HG02981 (cell line): ENCODE results near the gene ITGB6.

ENCODE experiments used
- ATAC-seq: cut with Tn5 transposase; IDR thresholded peaks from one replicate; pipeline ENCODE4 v1.9.1; 2021; ENCODE audit warnings: mild to moderate bottlenecking, moderate library complexity; ENCODE audit not compliant: unreplicated experiment

Gene ITGB6

DNA sequence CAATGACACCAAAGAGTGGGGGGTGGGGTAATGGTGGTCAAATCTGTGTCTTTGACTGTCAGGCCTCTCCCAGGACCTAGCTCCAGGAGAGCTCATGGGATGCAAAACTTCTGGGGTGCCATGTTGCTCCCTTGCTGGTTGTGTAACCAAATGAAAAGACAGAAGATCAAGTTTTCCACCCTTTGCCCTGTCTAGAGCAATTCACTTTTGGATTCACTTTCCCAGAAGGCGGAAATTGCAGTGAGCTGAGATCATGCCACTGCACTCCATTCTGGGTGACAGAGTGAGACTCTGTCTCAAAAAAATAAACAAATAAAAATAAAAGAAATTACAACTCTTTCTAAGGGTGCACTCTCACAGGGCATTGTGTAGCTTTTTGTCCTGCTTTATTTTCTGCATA lies 102.7 kb downstream of the ITGB6 start:
- no peak for ATAC-seq

DNA sequence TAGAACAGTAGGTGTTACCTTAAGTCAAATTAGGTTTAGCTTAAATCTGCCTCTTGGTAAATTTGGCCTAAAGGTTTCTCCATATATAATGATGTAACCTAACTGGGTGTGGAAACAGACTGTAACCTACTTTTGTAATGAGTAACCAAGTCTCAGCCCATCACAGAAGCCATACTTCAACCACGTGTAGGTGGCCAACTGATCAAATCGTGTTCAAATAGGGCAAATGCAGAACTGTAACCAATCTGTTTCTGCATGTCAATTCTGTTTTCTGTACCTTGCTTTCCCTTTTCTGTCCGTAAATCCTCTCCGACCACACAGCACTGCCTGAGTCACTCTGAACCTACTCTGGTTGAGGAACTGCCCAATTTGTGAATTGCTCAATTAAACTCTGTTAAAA lies 103.7 kb downstream of the ITGB6 start:
- peak; percentile 68 for ATAC-seq

DNA sequence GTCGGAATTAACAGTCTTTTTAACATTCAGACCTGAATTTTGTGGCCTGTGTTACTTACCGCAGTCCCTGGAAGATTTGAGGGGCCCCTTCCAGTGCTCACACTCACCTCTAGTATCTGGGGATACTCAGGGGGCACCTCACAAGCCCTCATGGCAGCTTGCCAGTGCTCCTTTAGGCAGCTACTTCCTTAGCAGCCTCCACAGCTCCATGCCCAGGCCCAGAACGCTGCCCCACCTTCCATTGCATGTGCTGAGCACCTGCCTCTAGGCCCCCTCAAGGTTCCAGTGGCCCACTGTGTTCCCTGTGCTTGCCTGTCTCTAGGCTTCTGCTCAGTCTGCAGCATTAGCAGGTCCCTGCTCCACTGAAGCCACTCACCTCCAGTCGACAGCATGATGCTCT lies 107.6 kb downstream of the ITGB6 start:
- ATAC-seq = no peak

DNA sequence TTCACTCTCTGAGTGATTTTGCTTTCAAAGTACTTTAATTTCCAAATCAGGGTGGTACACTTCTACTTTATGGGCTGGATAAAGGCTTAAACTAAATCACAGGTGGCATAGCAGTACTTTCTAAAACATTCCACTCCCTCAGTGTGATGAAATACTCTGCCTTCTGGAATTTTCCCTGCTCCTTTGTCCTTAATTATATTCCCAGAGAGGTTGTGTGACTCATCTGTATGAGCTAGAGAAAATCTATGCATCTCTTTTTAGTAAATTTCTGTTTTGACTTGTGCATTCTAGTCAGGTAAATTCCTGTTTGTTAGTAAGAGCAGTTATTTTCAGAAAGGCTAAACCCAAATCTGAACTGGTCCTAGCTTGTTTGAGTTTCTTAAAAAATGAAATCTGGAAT lies 108.7 kb downstream of the ITGB6 start:
- ATAC-seq = no peak

DNA sequence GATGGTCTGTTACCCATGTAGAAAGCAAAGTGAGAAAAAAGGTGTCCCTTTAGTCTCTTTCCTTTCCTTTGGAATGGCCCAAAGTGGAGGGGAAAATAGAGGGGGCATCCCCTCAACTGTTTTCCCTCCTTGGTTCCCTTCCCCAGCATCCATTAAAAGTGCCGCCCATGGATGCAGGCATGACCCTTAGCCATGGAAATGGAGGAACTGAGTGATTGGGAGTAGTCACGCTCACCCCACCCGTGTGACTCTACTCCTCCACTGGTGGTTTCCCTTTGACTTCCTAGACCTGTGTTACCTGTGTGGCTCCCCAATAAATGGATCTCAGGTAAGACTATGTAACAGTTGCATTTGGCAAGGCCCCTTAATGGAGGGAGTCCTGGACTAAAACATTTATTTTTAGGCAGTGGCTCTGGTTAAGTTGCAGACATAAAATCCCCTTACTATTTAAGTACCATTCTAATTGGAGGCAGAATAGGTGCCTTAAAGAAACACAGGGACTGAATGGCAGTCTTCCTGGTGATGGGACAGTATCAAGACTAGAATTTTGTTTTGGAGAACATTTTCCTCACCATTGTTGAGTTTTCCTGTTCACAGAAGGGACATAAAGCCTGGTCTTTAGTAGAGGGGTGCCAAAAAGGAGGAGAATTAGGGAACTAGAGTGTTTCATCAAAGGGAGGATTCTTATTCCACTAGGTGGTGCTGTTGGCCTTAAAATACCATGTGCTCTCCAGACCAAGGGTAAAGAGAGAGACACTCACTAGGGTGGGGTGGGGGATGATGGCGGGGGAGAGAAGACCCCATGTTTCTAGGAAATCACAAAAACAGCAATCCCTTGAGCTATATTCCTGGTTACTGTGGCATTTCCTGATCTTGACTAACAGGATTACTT lies 112.0 kb downstream of the ITGB6 start:
- no peak for ATAC-seq

DNA sequence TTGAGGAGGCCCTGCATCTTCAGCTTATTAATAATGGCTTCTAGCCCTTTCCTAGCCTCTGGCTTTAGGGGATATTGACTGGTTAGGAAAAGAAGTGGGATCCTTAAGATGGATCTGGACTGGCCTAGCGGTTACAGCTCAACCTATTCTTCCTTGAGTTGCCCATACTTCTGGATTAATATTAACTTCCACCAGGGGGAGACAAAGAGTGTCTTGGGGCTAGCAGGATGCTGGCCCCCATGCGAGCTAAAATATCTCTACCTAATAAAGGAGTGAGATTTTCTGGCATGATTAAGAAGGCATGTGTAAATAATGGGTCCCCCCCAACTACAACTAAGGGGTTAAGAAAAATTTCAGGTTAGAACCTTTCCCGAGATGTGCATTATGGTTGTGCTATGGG lies 114.4 kb downstream of the ITGB6 start:
- no peak for ATAC-seq

DNA sequence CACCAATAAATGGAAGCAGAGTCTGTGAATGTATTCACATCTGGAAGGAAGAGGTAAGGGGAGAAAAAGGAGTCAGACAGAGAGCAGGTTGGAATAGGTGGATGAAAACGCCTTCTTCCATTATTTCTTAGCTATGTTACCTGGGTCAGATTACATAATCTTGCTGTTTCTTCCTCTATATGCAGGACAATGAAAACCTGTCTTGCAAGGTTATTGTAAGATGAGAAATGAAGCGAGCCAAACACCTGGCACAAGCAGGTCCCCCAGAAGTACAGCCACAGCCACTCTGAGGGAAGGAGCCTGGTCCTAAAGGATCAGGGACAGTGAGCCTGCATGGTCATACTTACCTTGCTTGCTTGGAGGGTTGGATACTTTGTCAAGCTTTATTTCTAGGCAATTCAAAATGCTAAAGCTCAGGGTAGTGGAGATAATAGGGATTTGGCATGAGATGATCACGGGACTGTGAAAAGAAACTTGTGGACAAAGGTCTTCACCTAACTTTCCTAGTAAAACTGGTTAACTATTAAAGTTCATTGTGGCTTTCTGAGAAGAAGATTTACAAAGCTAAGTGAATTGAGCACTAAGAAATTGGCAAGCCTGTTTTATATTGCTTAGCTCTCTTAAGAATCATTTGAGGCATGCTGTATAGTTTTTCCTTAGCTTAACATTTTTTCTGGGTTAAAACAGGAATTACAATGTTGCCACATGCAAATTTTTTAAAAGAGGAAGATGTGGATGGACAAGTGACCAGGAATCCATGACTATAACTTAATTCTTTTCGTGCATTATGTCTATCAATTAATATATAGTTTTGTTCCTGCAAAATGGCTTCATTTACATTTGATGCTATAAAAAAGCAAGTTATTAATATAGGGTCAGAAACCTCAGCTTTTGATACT lies 121.9 kb downstream of the ITGB6 start:
- no peak for ATAC-seq

DNA sequence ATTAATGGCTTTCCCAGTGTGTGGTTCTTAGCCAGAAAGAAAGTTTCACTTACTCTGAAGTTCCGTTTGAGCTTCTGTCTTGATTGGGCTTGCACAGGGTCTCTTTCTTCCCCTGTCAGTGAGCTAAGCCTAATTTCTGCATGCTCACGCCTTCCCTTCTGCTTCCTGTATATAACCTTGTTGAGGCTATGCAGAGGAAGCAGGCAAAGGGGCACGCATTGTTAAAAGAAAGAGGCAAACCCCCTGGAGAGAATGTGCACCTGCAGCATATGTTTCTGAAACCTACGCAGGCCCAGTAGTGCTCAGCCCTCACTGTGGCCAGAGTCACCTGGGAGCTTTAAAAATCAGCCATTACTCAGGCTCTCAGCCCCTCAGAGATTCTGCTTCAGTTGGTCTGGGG lies 123.2 kb downstream of the ITGB6 start:
- no peak for ATAC-seq

DNA sequence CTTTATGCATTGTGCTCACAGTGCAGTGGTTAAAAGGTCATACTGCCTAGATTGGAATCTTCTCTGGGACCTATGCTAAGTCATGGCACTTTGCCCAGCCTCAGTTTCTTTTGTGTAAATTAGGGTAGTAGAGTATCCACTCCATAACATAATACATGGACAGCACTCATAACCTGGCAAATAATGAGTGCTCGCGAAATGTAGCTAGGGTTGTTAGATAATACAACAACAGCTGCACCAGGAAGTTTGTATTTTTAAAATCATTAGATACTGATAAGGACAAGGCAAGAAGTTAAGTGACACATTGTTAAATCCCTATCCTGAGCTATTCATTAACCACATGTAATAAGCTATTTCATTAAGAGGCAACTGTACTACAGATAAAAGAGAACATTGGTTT lies 123.8 kb downstream of the ITGB6 start:
- ATAC-seq = no peak

DNA sequence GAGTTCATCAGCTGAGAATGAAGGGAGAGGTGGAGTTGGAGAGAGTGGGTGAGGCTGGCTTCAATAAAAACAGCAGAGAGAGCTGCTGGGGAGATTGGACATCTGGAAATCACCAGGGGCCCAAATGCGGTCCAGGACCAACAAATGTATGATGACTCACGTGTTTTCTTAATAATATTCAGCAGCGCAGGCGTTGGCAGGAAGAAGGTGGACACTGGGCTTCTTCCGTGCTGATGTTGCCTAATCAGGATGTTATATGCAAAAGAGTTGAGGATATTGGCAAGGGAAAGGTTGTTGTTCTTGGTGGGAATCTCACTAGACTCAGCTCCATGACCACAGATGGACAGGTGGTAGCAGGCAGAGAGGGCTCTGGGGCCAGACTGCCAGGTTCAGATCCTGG lies 124.9 kb downstream of the ITGB6 start:
- ATAC-seq = no peak

DNA sequence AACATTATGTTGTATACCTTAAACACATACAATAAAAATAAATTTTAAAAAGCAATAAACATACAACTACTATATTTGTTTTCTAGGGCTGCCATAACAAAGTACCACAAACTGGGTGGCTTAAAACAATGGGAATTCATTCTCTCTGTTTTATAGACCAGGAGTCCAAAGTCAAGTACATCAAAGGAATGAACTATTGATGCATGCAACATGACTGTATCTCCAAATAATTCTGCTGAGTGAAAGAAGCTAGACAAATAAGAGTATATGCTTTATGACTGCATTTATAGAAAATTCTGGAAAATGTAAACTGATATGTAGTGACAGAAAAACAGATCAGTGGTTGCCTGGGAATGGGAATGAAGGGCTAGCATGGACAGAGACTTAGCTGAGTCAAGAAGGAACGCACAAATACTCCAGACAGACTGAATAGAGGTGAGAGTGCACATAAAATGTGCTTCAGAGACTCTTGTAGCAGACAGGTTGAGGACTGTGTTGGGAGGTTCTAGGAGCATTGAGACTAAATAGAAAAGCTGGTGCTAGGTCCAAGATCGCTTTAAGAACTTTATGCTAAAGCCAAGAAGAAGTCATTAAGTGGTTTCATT lies 126.7 kb downstream of the ITGB6 start:
- ATAC-seq = no peak

DNA sequence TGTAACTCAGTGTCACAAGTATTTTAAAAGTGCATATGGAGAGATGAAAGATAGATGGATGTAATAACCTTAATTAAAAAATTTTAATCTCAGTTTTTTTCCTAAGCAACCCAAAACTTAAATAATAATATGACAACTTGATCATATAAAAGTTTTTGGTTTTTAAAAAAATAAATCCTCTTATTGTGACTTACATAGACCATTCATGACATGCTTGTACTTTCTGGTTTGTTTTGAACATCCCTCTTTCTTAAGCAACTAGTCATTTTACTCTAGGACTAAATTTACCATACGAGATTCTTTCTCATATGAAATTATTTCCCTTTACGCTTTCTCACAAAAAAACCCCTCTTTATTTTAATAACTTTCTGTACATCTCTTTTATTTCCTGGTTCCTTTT lies 131.2 kb downstream of the ITGB6 start:
- no peak for ATAC-seq

DNA sequence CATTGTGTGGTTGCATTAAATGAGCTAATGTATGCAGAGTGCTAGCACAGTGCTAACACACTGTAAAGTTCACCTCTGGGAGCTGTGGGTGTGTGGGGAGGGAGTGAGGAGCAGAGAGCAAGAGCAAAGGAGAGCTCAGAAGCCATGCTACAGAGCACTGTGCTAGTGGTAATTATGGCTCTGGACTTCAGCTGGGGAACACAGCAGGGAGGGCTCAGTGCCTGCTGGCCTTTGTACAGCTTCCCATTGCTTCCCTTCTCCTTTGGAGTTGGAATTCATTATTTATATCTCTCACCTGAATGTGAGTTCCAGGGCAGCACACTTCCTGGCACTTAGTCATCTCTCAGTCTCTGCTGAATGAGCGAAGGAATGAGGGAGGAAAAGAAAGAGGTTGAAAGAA lies 135.2 kb downstream of the ITGB6 start:
- no peak for ATAC-seq

DNA sequence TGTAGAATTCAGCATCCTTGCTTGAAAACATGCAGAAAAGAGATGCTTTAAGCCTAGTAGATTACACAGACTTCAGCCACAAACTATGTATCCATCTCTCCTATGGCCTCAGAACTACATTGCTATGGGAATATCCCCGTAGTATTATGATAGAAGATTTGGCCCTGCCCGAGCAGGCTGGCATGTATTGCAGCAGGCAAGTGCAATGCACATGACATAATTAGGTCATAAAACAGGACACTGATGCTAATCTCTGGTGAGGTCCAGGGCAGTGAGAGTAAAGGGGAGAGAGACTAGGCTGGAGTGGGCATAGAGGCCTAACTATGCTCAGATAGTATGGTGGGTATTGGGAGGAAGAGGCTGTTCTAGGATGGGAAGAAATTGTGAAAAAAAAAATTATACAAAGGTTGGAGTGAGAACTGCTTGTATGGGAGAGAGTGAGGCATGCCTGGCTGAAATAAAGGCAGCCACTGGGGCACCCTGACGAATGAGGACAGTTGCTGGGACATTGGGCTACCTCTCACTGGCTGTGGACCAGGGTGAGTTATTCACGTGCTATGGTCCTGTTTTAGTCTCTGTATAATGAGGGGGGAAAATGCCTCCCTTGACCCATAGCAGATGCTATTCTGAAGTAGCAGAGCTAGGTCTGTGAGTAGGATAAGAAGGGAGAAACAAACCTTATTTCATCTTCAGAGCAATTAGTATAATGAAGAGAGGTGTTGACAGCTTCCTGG lies 136.0 kb downstream of the ITGB6 start:
- no peak for ATAC-seq

DNA sequence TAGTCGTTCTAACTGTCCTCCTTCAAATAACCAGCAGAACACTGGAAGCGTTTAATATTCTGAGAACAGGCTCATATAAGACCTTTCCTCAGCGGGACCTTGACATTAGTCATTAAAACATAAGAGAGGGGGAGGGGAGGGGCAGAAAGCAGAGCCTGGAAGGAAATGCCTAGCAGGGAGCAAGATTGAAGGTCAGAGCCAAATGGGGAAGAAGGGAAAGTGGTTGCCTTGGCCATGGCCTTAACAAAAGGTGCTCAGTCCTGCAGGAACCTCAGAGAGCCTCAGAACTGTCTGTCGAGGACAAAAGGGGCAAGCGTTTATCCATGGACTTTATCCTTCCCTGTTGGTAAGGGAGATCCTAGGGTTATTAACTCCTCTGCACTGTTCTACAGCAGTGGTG lies 136.8 kb downstream of the ITGB6 start:
- no peak for ATAC-seq

DNA sequence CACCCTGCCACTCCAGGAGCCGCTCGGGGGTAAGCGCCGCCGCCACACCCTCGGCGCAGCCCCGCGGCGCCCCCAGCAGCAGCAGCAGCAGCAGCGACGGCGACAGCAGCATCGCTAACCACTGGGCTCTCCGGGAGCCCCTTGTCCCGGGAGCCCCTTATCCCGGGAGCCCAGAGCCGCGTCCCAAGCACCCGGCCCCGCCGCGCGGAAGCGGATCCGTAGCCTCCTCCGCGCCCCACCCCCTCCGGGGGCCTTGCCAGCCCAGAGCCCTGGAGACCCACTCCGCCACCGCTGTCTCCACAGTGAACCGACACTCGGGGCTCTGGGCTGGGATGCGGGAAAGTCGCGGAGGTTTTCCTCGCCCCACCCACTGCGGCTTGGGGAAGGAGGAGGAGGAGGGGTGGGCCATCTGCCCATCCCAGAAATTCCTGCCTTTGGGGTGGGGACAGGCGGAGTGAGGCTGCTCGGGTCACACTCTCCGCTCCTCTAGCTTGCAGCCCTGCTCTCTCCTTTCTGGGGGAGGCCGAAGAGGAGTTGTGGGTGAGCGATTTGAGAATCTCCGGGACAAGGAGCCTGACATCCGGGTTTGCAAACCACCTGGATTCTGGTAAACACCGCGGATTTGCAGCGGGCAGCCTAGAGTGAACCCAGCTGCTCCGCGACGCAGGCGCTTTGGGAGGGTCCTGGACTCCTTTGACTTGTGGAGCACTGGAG lies 137.6 kb downstream of the ITGB6 start, which contains the start of gene PLA2R1:
PLA2R1 (minus strand) TSS at position 324 of the 714 bp plus-strand sequence; CDS start at position 112, 212 bp downstream.
- no peak for ATAC-seq

DNA sequence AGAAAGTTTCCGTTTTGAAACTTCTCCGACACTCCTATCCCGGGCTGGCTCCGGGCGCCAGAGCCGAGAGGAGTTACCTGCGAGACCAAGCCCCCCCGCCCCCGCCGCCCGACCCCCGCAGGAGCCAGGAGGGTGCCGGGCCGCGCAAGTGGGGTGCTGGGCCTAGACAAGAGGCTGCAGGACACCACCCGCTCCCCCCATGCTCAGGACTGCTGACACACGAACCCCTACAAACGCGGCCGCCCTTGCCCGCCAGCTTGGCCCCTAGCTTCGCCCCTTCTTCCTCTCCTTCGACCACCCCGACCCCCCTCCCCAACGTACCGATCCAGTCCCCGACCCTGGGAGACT lies 138.2 kb downstream of the ITGB6 start:
- no peak for ATAC-seq

DNA sequence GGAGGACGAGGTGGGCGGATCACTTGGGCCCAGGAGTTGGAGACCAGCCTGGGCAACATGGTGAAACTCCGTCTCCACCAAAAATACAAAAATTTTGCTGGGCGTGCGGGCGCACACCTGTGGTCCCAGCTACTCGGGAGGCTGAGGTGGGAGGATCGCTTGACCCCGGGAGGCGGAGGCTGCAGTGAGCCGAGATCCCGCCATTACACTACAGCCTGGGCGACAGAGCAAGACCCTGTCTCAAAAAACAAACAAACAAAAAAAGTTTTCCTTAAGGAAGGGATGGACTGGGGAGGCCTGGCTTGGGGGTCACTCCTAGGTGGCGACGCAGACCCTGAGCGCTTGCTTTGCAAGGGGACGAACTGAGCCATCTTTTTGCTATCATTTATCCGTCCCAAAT lies 138.5 kb downstream of the ITGB6 start:
- ATAC-seq = no peak

DNA sequence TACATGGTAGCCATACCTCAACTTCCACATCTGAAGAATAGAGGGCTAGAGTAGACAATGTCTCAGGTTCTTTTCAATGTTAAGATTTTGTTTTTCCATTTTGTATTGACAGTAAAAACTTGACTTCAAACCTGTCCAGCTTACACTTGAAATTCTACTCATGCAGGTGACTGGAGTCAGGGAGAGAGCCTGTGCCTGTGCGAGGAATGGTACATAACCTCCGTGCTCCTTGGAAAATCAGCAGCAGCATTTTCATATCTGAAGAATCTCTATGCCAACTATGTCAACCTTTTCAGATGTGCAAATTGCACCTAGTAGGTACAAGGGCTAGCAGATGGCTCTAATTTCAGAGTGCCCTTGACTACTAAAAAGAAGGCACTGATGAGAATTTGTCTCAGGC lies 139.8 kb downstream of the ITGB6 start:
- ATAC-seq = no peak

DNA sequence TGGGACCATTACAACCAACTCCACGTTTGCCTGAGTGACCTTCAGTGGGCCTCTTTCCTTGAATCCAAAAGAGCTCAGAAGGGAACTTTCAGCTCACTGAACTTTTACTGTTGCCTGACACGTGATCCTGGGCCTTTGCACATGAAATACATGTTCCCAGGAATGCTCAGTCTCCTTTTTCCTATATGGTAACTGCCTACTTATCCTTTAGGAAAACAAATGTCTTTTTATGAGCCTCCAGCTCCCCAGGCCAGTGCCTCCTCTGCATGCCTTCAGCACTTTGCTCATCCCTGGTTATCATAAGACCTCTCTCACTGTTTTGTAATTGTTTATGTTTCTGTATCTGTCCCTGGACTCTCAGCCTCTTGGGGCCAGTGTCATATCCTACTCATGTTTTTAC lies 142.7 kb downstream of the ITGB6 start:
- ATAC-seq = no peak
